NOMO-1 treated with dmso at 0.1 percent for 144 hours (cell line): Measurements from ENCODE around the gene ORAI3.

ENCODE experiments used
- DNase-seq: peaks from one replicate; lab custom pipeline; 2025; ENCODE audit not compliant: unreplicated experiment; lab: John Stamatoyannopoulos, UW

Gene ORAI3

GRCh38 chr16:30948667-30949649, at the start of gene ORAI3:
TSS of gene ORAI3 (plus strand) at chr16:30949068. CDS start at chr16:30949290, 222 bp downstream.
- peak; percentile 83 for DNase-seq

- DNase-seq, result no peak
Measured at GRCh38 chr16:30899794-30900193, 49.1 kb upstream of the ORAI3 start.

GRCh38 chr16:30900588-30900987, 48.3 kb upstream of the ORAI3 start:
- DNase-seq, result no peak

- no peak for DNase-seq
Measured at GRCh38 chr16:30901201-30902028, 47.5 kb upstream of the ORAI3 start.

- peak; percentile 74 for DNase-seq
Measured at GRCh38 chr16:30902029-30902972, 46.6 kb upstream of the ORAI3 start.

- no peak for DNase-seq
Measured at GRCh38 chr16:30903002-30903401, 45.9 kb upstream of the ORAI3 start.

GRCh38 chr16:30903596-30903995, 45.3 kb upstream of the ORAI3 start:
- peak; percentile 95 for DNase-seq

GRCh38 chr16:30904114-30904780, 44.6 kb upstream of the ORAI3 start:
- DNase-seq, result peak; percentile 58

GRCh38 chr16:30907064-30907463, 41.8 kb upstream of the ORAI3 start:
- no peak for DNase-seq

- DNase-seq, result no peak
Measured at GRCh38 chr16:30910427-30911029, 38.3 kb upstream of the ORAI3 start.

GRCh38 chr16:30912794-30913412, 36.0 kb upstream of the ORAI3 start:
- DNase-seq, result no peak

GRCh38 chr16:30914830-30915229, 34.0 kb upstream of the ORAI3 start:
- no peak for DNase-seq

- DNase-seq, result no peak
Measured at GRCh38 chr16:30918614-30919013, 30.3 kb upstream of the ORAI3 start.

- DNase-seq, result no peak
Measured at GRCh38 chr16:30920891-30921290, 28.0 kb upstream of the ORAI3 start.

GRCh38 chr16:30921459-30921747, 27.5 kb upstream of the ORAI3 start:
- DNase-seq, result no peak

GRCh38 chr16:30921748-30922419, 27.0 kb upstream of the ORAI3 start:
- DNase-seq, result peak; percentile 69

GRCh38 chr16:30922420-30922959, 26.4 kb upstream of the ORAI3 start:
- DNase-seq, result peak; percentile 99

GRCh38 chr16:30922960-30923535, 25.8 kb upstream of the ORAI3 start:
- peak; percentile 97 for DNase-seq
